Activated CD8-positive, alpha-beta T cell treated with anti-CD3 and anti-CD28 coated beads for 36 hours (primary cell): ENCODE data around the gene MUC3A. TPM values are rescaled to one million over a fixed set of nuclear protein-coding genes. Genes with fewer than 3 reads are reported as not detected.

ENCODE experiments used
- ATAC-seq: fragments of 200-7000 bp; cut with Tn5 transposase; one replicate; pipeline ENCODE4 v1.10.0; 2021; ENCODE audit warnings: mild to moderate bottlenecking, moderate library complexity
- CTCF ChIA-PET: fragments of 350-600 bp; sonication (Branson Sonifier 250); formaldehyde crosslinking; loops from one replicate; lab custom pipeline; 2021; ENCODE audit warnings: antibody characterized with exemption; lab: Charles Lee
- POLR2A ChIA-PET: fragments of 350-600 bp; sonication (Branson Sonifier 250); formaldehyde crosslinking; loops from one replicate; lab custom pipeline; 2021; ENCODE audit warnings: antibody characterized with exemption; lab: Charles Lee
- DNase-seq: peaks from one replicate; pipeline ENCODE4 v3.0.0-alpha.2; 2020
- H3K27ac Mint-ChIP-seq: one replicate; pipeline ENCODE4 v1.8.0; 2021; ENCODE audit warnings: mild to moderate bottlenecking, mixed read lengths
- H3K27me3 Mint-ChIP-seq: one replicate; pipeline ENCODE4 v1.8.0; 2021; ENCODE audit warnings: mixed read lengths
- H3K36me3 Mint-ChIP-seq: one replicate; pipeline ENCODE4 v1.8.0; 2021; ENCODE audit warnings: low read depth, mixed read lengths
- H3K4me1 Mint-ChIP-seq: one replicate; pipeline ENCODE4 v1.8.0; 2021; ENCODE audit warnings: low read depth, mixed read lengths
- H3K4me3 Mint-ChIP-seq: one replicate; pipeline ENCODE4 v1.8.0; 2021; ENCODE audit warnings: mild to moderate bottlenecking, moderate library complexity, mixed read lengths
- H3K9me3 Mint-ChIP-seq: one replicate; pipeline ENCODE4 v1.8.0; 2021; ENCODE audit warnings: mixed read lengths
- CTCF ChIP-seq: fragments of 200-600 bp; IDR thresholded peaks from one replicate; pipeline ENCODE4 v1.8.0; 2022; ENCODE audit warnings: antibody characterized with exemption, mild to moderate bottlenecking
- intact Hi-C: fragments of 100-400 bp; cut with micrococcal nuclease; formaldehyde crosslinking; loops from one replicate; pipeline ENCODE4 v1.10.0; 2022
- total RNA-seq, 2 experiments: library from RNA; stranded (reverse); gene quantifications; one replicate each; pipeline ENCODE4 v1.2.3, GENCODE V29; 2021

MUC3A gene
- total RNA-seq, 2 experiments from 2014 or later = not detected

- intact Hi-C loops = no loop called here
- no peak overlapping the region for H3K27ac Mint-ChIP-seq
- no peak for ATAC-seq
These were observed 60.3 kb downstream of the MUC3A start for GRCh38 chr7:101009629-101010028.

GRCh38 chr7:101012931-101013330 lies 63.6 kb downstream of the MUC3A start:
- no peak for TF ChIP-seq CTCF
- intact Hi-C loops = no loop called here
- Mint-ChIP-seq H3K36me3 (no peaks in the 10 kb centered on the region), H3K27me3 (no peaks in the 10 kb centered on the region), H3K4me1 (peaks cover 12% of the 10 kb centered on the region), H3K4me3 (no peak overlapping the region), H3K27ac (no peak overlapping the region), H3K9me3 (no peaks in the 10 kb centered on the region)
- DNase-seq (no peak), ATAC-seq (no peak)
- POLR2A ChIA-PET = no interaction called here
- CTCF ChIA-PET = no interaction called here

More at GRCh38 chr7:101009629-101010028, 60.3 kb downstream of the MUC3A start:
- ChIA-PET POLR2A (no interaction called here), CTCF (interaction anchor here (1.0 kb wide), 1 partner anchor 49 kb away, joined by 3 read pairs; no protein-coding TSS in a partner anchor)
- Mint-ChIP-seq H3K36me3 (no peaks in the 10 kb centered on the region), H3K27me3 (no peaks in the 10 kb centered on the region), H3K4me3 (no peak overlapping the region), H3K4me1 (no peaks in the 10 kb centered on the region), H3K9me3 (no peaks in the 10 kb centered on the region)
- DNase-seq = no peak
- no peak for TF ChIP-seq CTCF

GRCh38 chr7:101015626-101016025 lies 66.3 kb downstream of the MUC3A start:
- ATAC-seq = no peak
- DNase-seq = no peak
- no peaks in the 10 kb centered on the region for H3K9me3 Mint-ChIP-seq
- ChIA-PET POLR2A (no interaction called here), CTCF (no interaction called here)
- H3K27me3 Mint-ChIP-seq = no peaks in the 10 kb centered on the region
- intact Hi-C loops = no loop called here
- peaks cover 18% of the 10 kb centered on the region for H3K4me1 Mint-ChIP-seq
- TF ChIP-seq CTCF = no peak
- H3K4me3 Mint-ChIP-seq = peak overlapping the region; percentile 77
- no peak overlapping the region for H3K27ac Mint-ChIP-seq
- no peaks in the 10 kb centered on the region for H3K36me3 Mint-ChIP-seq

GRCh38 chr7:101017064-101017777 lies 67.9 kb downstream of the MUC3A start:
- peak overlapping the region; percentile 81 for H3K27ac Mint-ChIP-seq
- no peaks in the 10 kb centered on the region for H3K27me3 Mint-ChIP-seq
- no peaks in the 10 kb centered on the region for H3K36me3 Mint-ChIP-seq
- ChIA-PET POLR2A (interaction anchor here (0.6 kb wide), 1 partner anchor 36 kb away, joined by 4 read pairs; no protein-coding TSS in a partner anchor), CTCF (no interaction called here)
- ATAC-seq (peak; percentile 97), DNase-seq (peak; percentile 92)
- peak overlapping the region; percentile 77 for H3K4me3 Mint-ChIP-seq
- H3K9me3 Mint-ChIP-seq = no peaks in the 10 kb centered on the region
- TF ChIP-seq CTCF = no peak
- intact Hi-C loops = no loop called here
- H3K4me1 Mint-ChIP-seq = peaks cover 18% of the 10 kb centered on the region

Other genes with a start within 250 kb of the MUC3A start
- 10 to 100 TPM; 47.4 to 48.1 TPM for gene POP7, start 243.4 kb upstream of the MUC3A start, total RNA-seq
- gene EPO, start 229.1 kb upstream of the MUC3A start, total RNA-seq = not detected
- gene ZAN, start 215.9 kb upstream of the MUC3A start, total RNA-seq = not detected
- gene EPHB4, start 122.0 kb upstream of the MUC3A start, total RNA-seq = 1 to 10 TPM; 4.8 to 5.8 TPM
- 10 to 100 TPM; 10.2 to 11.3 TPM for gene SLC12A9, start 96.8 kb upstream of the MUC3A start, total RNA-seq
- gene TRIP6, start 82.1 kb upstream of the MUC3A start, total RNA-seq = 10 to 100 TPM; 27.5 to 28.4 TPM
- 100 to 1,000 TPM; 211 to 239 TPM for gene SRRT, start 74.4 kb upstream of the MUC3A start, total RNA-seq
- 1 to 10 TPM; 2.1 to 2.2 TPM for gene UFSP1, start 59.8 kb upstream of the MUC3A start, total RNA-seq
- under 1 TPM in 1 of 2 experiments, not detected in 1; 0.25 TPM for gene ACHE, start 53.6 kb upstream of the MUC3A start, total RNA-seq
- gene MUC12, start 20.0 kb downstream of the MUC3A start, total RNA-seq = under 1 TPM in 1 of 2 experiments, not detected in 1; 0.54 TPM
- gene MUC17, start 70.5 kb downstream of the MUC3A start, total RNA-seq = not detected
- 10 to 100 TPM; 40.1 to 42.3 TPM for gene TRIM56, start 135.9 kb downstream of the MUC3A start, total RNA-seq
- gene SERPINE1, start 177.6 kb downstream of the MUC3A start, total RNA-seq = 1 to 10 TPM; 1.2 to 1.3 TPM
- gene AP1S1, start 204.9 kb downstream of the MUC3A start, total RNA-seq = 10 to 100 TPM; 35.6 to 39.5 TPM
- gene VGF, start 216.0 kb downstream of the MUC3A start, total RNA-seq = not detected
- gene NAT16, start 230.8 kb downstream of the MUC3A start, total RNA-seq = not detected